SK-N-SH (cell line): ENCODE results near the gene HSPE1.

ENCODE experiments used
- CHD2 ChIP-seq: fragments of 150-350 bp; IDR thresholded peaks from 2 replicates; pipeline ENCODE4 v1.6.1; 2018; ENCODE audit warnings: low read length; ENCODE audit not compliant: partially characterized antibody
- CTCF ChIP-seq: fragments of 200-600 bp; sonication (generic); IDR thresholded peaks from 2 replicates; pipeline ENCODE4 v1.6.1; 2017; ENCODE audit warnings: antibody characterized with exemption, mild to moderate bottlenecking, moderate library complexity
- EP300 ChIP-seq, 2 experiments: IDR thresholded peaks; 2 replicates each; pipeline versions ENCODE4 v1.4.0 to v1.6.1; 2012; ENCODE audit warnings: borderline replicate concordance in 1 of 2, low read depth in 1 of 2, low read length in 1 of 2
- EZH2phosphoT487 ChIP-seq: fragments of 200-600 bp; sonication (generic); IDR thresholded peaks from 2 replicates; pipeline ENCODE4 v1.6.1; 2017; ENCODE audit warnings: low read depth, mixed run types, mild to moderate bottlenecking, antibody characterized with exemption, moderate library complexity, borderline replicate concordance
- NRF1 ChIP-seq: IDR thresholded peaks from 2 replicates; pipeline ENCODE4 v1.6.1; 2012; ENCODE audit warnings: low read depth, mild to moderate bottlenecking, low read length
- POLR2AphosphoS5 ChIP-seq: IDR thresholded peaks from 2 replicates; pipeline ENCODE4 v1.6.1; 2012; ENCODE audit warnings: low read depth, low read length
- REST ChIP-seq: IDR thresholded peaks from 2 replicates; pipeline ENCODE4 v1.6.1; 2012; ENCODE audit warnings: mild to moderate bottlenecking, low read depth, low read length, moderate library complexity
- SMC3 ChIP-seq: IDR thresholded peaks from 2 replicates; pipeline ENCODE4 v1.6.1; 2012; ENCODE audit warnings: low read depth, low read length, improper control_type of control experiment
- TAF1 ChIP-seq: IDR thresholded peaks from 2 replicates; pipeline ENCODE4 v1.6.1; 2012; ENCODE audit warnings: low read depth, mild to moderate bottlenecking, low read length, moderate library complexity, borderline replicate concordance
- USF1 ChIP-seq: IDR thresholded peaks from 2 replicates; pipeline ENCODE4 v1.4.0; 2012; ENCODE audit warnings: low read depth, borderline replicate concordance
- YY1 ChIP-seq: IDR thresholded peaks from 2 replicates; pipeline ENCODE4 v1.4.0; 2012; ENCODE audit warnings: low read depth, mild to moderate bottlenecking

GRCh38 chr2:197514754-197515153, 14.6 kb downstream of the HSPE1 start:
- TF ChIP-seq SMC3 = no peak
- no peak for TF ChIP-seq POLR2AphosphoS5
- no peak for TF ChIP-seq REST
- TF ChIP-seq EZH2phosphoT487 = no peak
- no peak for TF ChIP-seq CTCF
- TF ChIP-seq NRF1 = no peak
- no peak for TF ChIP-seq TAF1
- TF ChIP-seq CHD2 = no peak
- TF ChIP-seq YY1 = no peak
- TF ChIP-seq EP300 (IDR thresholded peaks at IDR 0.05; ENCODE audit: borderline replicate concordance in 1 of 2, low read depth in 1 of 2, low read length in 1 of 2) = no peak
- no peak for TF ChIP-seq USF1
